Mucosa of descending colon (tissue), 3 donors: ENCODE results near the gene NPW. TPM values are rescaled to one million over a fixed set of nuclear protein-coding genes. Genes with fewer than 3 reads are reported as not detected.

Experiments
- ATAC-seq: fragments of 200-7000 bp; cut with Tn5 transposase; one replicate; pipeline ENCODE4 v1.9.1; 2020; ENCODE audit warnings: mild to moderate bottlenecking, moderate library complexity
- DNase-seq, 3 donors: peaks; one replicate each; pipeline ENCODE4 v3.0.0-alpha.2; 2020
- H3K36me3 ChIP-seq: fragments of 200-600 bp; one replicate; pipeline ENCODE4 v1.8.0; 2021; ENCODE audit warnings: low read depth, mild to moderate bottlenecking
- H3K4me1 ChIP-seq: fragments of 200-600 bp; one replicate; pipeline ENCODE4 v1.8.0; 2021; ENCODE audit warnings: low read depth, mild to moderate bottlenecking
- H3K4me3 ChIP-seq: fragments of 200-600 bp; one replicate; pipeline ENCODE4 v1.8.0; 2021; ENCODE audit warnings: mild to moderate bottlenecking
- H3K9me3 ChIP-seq: fragments of 200-600 bp; one replicate; pipeline ENCODE4 v1.8.0; 2021; ENCODE audit warnings: mild to moderate bottlenecking
- CTCF ChIP-seq: fragments of 200-600 bp; IDR thresholded peaks from one replicate; pipeline ENCODE4 v1.8.0; 2022; ENCODE audit warnings: antibody characterized with exemption, mild to moderate bottlenecking
- intact Hi-C, 2 donors: fragments of 100-400 bp; cut with DNase I in 1 of 2; cut with micrococcal nuclease in 1 of 2; formaldehyde crosslinking; loops; one replicate each; pipeline versions ENCODE4 v1.11.0 to v1.11.1; 2022; cut with DNase I, micrococcal nuclease
- long read RNA-seq, 2 donors: library from polyadenylated mRNA; unstranded; transcript quantifications; one replicate each; pipeline ENCODE4 v2.0.0, GENCODE V29; 2019 to 2021
- total RNA-seq, 3 donors: library from RNA; stranded (reverse); fragmentation: NEBNext Ultra II Directional in 2 of 3; extraction: Animal tissue kit (Norgen Biotek cat#: 25700) in 2 of 3; gene quantifications; one replicate each; pipeline versions ENCODE4 v1.2.1 to v1.2.4, GENCODE V29; 2021 to 2023
- donor health status: DM: no; HTN: no; CAD: no; lungs with moderate emphysema.
- donor health status: DM: no; HTN: no; CAD: no.
- donor health status: DM: no; HTN: yes; CAD: no.

NPW gene
- 1 to 10 TPM in 1 of 3 donors, under 1 TPM in 2; 0.32 to 2.1 (median 0.60) TPM for total RNA-seq
- long read RNA-seq, donor 1, result 0 reads
- long read RNA-seq, donor 2, partial matches to known transcripts, result 0 of 1 reads
- long read RNA-seq, donor 2, other reads (novel, unspliced or antisense), result 1 of 1 reads

- Histone ChIP-seq H3K9me3 (no peaks in the 10 kb centered on the region), H3K4me1 (peaks cover 38% of the 10 kb centered on the region), H3K36me3 (no peaks in the 10 kb centered on the region), H3K4me3 (no peak within 1 kb of the TSS)
- ATAC-seq (no peak), DNase-seq (peak in 1 of 3 donors; percentile 47)
- no peak for TF ChIP-seq CTCF
- intact Hi-C loops, result no loop called here
Observed at GRCh38 chr16:2019518-2019920, at the start of gene NPW. Gene NPW, plus strand, starts transcription at chr16:2019785.

GRCh38 chr16:1971796-1972489, 47.6 kb upstream of the NPW start, which contains the start of gene TBL3:
Gene TBL3, plus strand, starts transcription at chr16:1972053. Its CDS starts 112 bp downstream, at chr16:1972165.
- intact Hi-C loops, result no loop called here
- Histone ChIP-seq H3K4me1 (peaks cover 16% of the 10 kb centered on the region), H3K4me3 (peak within 1 kb of the TSS; percentile 73), H3K9me3 (no peaks in the 10 kb centered on the region), H3K36me3 (no peaks in the 10 kb centered on the region)
- peak; percentile 96 for ATAC-seq
- no peak for TF ChIP-seq CTCF
- DNase-seq, result peak; percentile 94 to 97 (median 97)

- peak; percentile 43 for ATAC-seq
- DNase-seq, result peak in 2 of 3 donors; percentile 51 to 66
- H3K36me3 ChIP-seq, result no peaks in the 10 kb centered on the region
Observed at GRCh38 chr16:1972490-1972877, 47.1 kb upstream of the NPW start.

GRCh38 chr16:1973461-1974156, 46.0 kb upstream of the NPW start:
- Histone ChIP-seq H3K9me3 (no peaks in the 10 kb centered on the region), H3K4me1 (peaks cover 16% of the 10 kb centered on the region), H3K36me3 (no peaks in the 10 kb centered on the region), H3K4me3 (no peak overlapping the region)
- intact Hi-C loops, result no loop called here
- peak in 2 of 3 donors; percentile 31 to 48 for DNase-seq
- no peak for TF ChIP-seq CTCF
- ATAC-seq, result no peak

More at GRCh38 chr16:1972490-1972877, 47.1 kb upstream of the NPW start:
- intact Hi-C loops, result no loop called here
- Histone ChIP-seq H3K9me3 (no peaks in the 10 kb centered on the region), H3K4me1 (peaks cover 16% of the 10 kb centered on the region), H3K4me3 (peak overlapping the region; percentile 73)
- TF ChIP-seq CTCF, result no peak

GRCh38 chr16:1974157-1975070, 45.2 kb upstream of the NPW start:
- peaks cover 20% of the 10 kb centered on the region for H3K4me1 ChIP-seq
- intact Hi-C loops, result no loop called here
- H3K36me3 ChIP-seq, result no peaks in the 10 kb centered on the region
- TF ChIP-seq CTCF, result no peak
- no peak overlapping the region for H3K4me3 ChIP-seq
- DNase-seq (peak in 2 of 3 donors; percentile 36 to 56), ATAC-seq (no peak)
- no peaks in the 10 kb centered on the region for H3K9me3 ChIP-seq
